Neural cell (in vitro differentiated cells): Measurements from ENCODE around the gene AIFM2.
"Not testable (repeated sequence)": the region's sequence is repeated elsewhere in the genome, so short reads cannot be mapped to it uniquely, and the experiment has no call there.

Experiments used
- EP300 ChIP-seq: fragments of 450-650 bp; conservative IDR thresholded peaks from 2 replicates; pipeline ENCODE4 v1.6.1; 2014; ENCODE audit warnings: antibody characterized with exemption, mild to moderate bottlenecking, moderate library complexity; ENCODE audit not compliant: poor library complexity, severe bottlenecking
- EZH2 ChIP-seq: fragments of 200-600, 300-800 bp; shearing (Covaris generic), sonication (generic); IDR thresholded peaks from 2 replicates; pipeline ENCODE4 v1.6.1; 2014; ENCODE audit warnings: antibody characterized with exemption, low read length, borderline replicate concordance, mild to moderate bottlenecking; ENCODE audit not compliant: insufficient read depth, poor library complexity, severe bottlenecking
- TF ChIP-seq, protein P1 (sequence below): fragments of 450-650 bp; IDR thresholded peaks from 2 replicates; pipeline ENCODE4 v1.5.1; 2014; ENCODE audit warnings: antibody characterized with exemption, mild to moderate bottlenecking, moderate library complexity; ENCODE audit not compliant: poor library complexity, severe bottlenecking

DNA sequence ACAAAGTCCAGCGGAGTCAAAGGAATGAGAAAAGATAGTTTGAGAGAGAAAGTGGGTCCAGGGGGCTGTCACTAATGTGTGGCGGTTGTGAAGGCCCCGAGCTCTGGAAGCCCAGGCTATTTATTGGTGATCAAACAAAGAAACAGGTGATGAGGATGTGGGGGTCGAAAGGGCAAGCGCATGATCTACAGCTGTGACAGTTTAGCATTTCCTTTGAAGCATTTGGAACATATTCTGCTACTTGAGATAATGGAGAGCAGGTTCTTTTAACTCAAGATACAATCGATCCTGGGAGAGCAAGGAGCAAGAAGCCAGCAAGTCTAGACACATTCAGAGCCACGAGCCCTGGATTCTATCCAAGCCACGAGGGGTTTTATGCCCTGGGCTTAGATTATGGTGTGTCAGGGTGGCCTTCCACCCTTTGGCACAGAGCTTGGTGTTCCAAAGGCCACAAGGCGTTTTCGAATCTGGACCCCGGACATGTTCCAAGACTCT, 31.5 kb downstream of the AIFM2 start:
- TF ChIP-seq, protein P1, sequence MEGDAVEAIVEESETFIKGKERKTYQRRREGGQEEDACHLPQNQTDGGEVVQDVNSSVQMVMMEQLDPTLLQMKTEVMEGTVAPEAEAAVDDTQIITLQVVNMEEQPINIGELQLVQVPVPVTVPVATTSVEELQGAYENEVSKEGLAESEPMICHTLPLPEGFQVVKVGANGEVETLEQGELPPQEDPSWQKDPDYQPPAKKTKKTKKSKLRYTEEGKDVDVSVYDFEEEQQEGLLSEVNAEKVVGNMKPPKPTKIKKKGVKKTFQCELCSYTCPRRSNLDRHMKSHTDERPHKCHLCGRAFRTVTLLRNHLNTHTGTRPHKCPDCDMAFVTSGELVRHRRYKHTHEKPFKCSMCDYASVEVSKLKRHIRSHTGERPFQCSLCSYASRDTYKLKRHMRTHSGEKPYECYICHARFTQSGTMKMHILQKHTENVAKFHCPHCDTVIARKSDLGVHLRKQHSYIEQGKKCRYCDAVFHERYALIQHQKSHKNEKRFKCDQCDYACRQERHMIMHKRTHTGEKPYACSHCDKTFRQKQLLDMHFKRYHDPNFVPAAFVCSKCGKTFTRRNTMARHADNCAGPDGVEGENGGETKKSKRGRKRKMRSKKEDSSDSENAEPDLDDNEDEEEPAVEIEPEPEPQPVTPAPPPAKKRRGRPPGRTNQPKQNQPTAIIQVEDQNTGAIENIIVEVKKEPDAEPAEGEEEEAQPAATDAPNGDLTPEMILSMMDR = not testable (repeated sequence)
- not testable (repeated sequence) for TF ChIP-seq EZH2, EP300
